Neural progenitor cell (in vitro differentiated cells): ENCODE data around the gene ATOSB.

Experiments used
- CTCF ChIP-seq: fragments of 200-600 bp; sonication (generic); IDR thresholded peaks from 2 replicates; pipeline ENCODE4 v1.5.1; 2017; ENCODE audit warnings: antibody characterized with exemption, mild to moderate bottlenecking
- EZH2 ChIP-seq: fragments of 200-600 bp; sonication (generic); IDR thresholded peaks from 2 replicates; pipeline ENCODE4 v1.6.1; 2017; ENCODE audit warnings: antibody characterized with exemption, mild to moderate bottlenecking, moderate library complexity
- EZH2phosphoT487 ChIP-seq: fragments of 200-600 bp; sonication (generic); IDR thresholded peaks from 2 replicates; pipeline ENCODE4 v1.6.1; 2017; ENCODE audit warnings: antibody characterized with exemption

- TF ChIP-seq CTCF: no peak
- TF ChIP-seq EZH2phosphoT487: no peak
- TF ChIP-seq EZH2: no peak
Measured at GRCh38 chr9:35072461-35073278, 43.0 kb downstream of the ATOSB start, which contains the start of gene VCP.
